GM12878 (cell line): ENCODE data around the gene RRP1B. TPM values are rescaled to one million over a fixed set of nuclear protein-coding genes. Genes with fewer than 3 reads are reported as not detected.

Experiments used
- ATAC-seq: fragments of 200-7000 bp; cut with Tn5 transposase; 3 replicates; pipeline ENCODE4 v1.9.1; 2020; ENCODE audit warnings: mild to moderate bottlenecking, moderate library complexity
- BruUV-seq: library from RNA; stranded (reverse); fragments of 400-500 nt; replicated peaks from 2 replicates; lab custom pipeline; 2021; lab: Mats Ljungman, UMichigan
- CTCF ChIA-PET: fragments of 300-600 bp; sonication (Branson Sonifier 250); formaldehyde crosslinking; extraction: SDS; loops from one replicate; lab custom pipeline; 2021; ENCODE audit warnings: inconsistent platforms; lab: Yijun Ruan, JAX
- POLR2A ChIA-PET: fragments of 350-600 bp; formaldehyde crosslinking; extraction: SDS; loops from one replicate; lab custom pipeline; 2021; ENCODE audit warnings: inconsistent platforms; lab: Charles Lee
- RAD21 ChIA-PET: fragments of 300-600 bp; sonication (Branson Sonifier 250); formaldehyde crosslinking; loops from one replicate; lab custom pipeline; 2023; ENCODE audit warnings: antibody characterized with exemption; ENCODE audit not compliant: unreplicated experiment; lab: Charles Lee
- SMC1A ChIA-PET: fragments of 300-600 bp; sonication (Branson Sonifier 250); formaldehyde crosslinking; loops from one replicate; lab custom pipeline; 2023; ENCODE audit not compliant: unreplicated experiment, uncharacterized antibody; lab: Charles Lee
- DNase-seq: peaks from one replicate; pipeline ENCODE4 v3.0.0-alpha.2; 2011; ENCODE audit warnings: low read depth, low spot score
- FAIRE-seq: peaks from 3 replicates; lab custom pipeline; 2011; peaks lifted over from hg19 to GRCh38; lab: Jason Lieb, UNC
- H2AFZ ChIP-seq: 2 replicates; pipeline ENCODE4 v1.6.0; 2011; ENCODE audit warnings: low read depth, low read length, control low read depth; ENCODE audit not compliant: control insufficient read depth
- H3K27ac ChIP-seq: 2 replicates; pipeline ENCODE4 v1.5.1; 2011; ENCODE audit warnings: control low read depth; ENCODE audit not compliant: control insufficient read depth, insufficient read depth
- H3K27me3 ChIP-seq, 2 experiments: replicated peaks in 1 of 2; 2 replicates each; pipeline versions ENCODE4 v1.6.0 to v1.6.1; 2011; ENCODE audit warnings: low read length in 1 of 2; ENCODE audit not compliant: control insufficient read depth in 2 of 2, insufficient read depth in 2 of 2
- H3K36me3 ChIP-seq, 2 experiments: 2 replicates each; pipeline ENCODE4 v1.5.1; 2011; ENCODE audit warnings: low read length in 1 of 2; ENCODE audit not compliant: control insufficient read depth in 2 of 2, insufficient read depth in 2 of 2
- H3K4me1 ChIP-seq: 2 replicates; pipeline ENCODE4 v1.6.1; 2011; ENCODE audit warnings: mild to moderate bottlenecking, low read length, moderate library complexity, mixed read lengths; ENCODE audit not compliant: control insufficient read depth, insufficient read depth
- H3K4me2 ChIP-seq: 2 replicates; pipeline ENCODE4 v1.6.0; 2011; ENCODE audit warnings: control low read depth; ENCODE audit not compliant: control insufficient read depth, insufficient read depth
- H3K4me3 ChIP-seq: fragments of 200-600 bp; sonication (generic); 2 replicates; pipeline ENCODE4 v1.5.1; 2016
- H3K79me2 ChIP-seq: 2 replicates; pipeline ENCODE4 v1.6.0; 2011; ENCODE audit warnings: low read length; ENCODE audit not compliant: control insufficient read depth, insufficient read depth
- H3K9ac ChIP-seq: 2 replicates; pipeline ENCODE4 v1.8.0; 2011; ENCODE audit warnings: low read length, control low read depth, mixed read lengths; ENCODE audit not compliant: control insufficient read depth, insufficient read depth
- H3K9me3 ChIP-seq: replicated peaks from 3 replicates; pipeline ENCODE4 v1.5.1; 2011; ENCODE audit warnings: mild to moderate bottlenecking, low read length; ENCODE audit not compliant: control insufficient read depth, insufficient read depth
- H4K20me1 ChIP-seq: 2 replicates; pipeline ENCODE4 v1.6.0; 2011; ENCODE audit not compliant: control insufficient read depth, insufficient read depth
- BACH1 ChIP-seq: fragments of 450-650 bp; IDR thresholded peaks from 2 replicates; pipeline ENCODE4 v1.6.1; 2017; ENCODE audit warnings: mild to moderate bottlenecking, borderline replicate concordance
- MTA2 ChIP-seq: fragments of 450-650 bp; IDR thresholded peaks from 2 replicates; pipeline ENCODE4 v1.6.1; 2016; ENCODE audit warnings: low read depth, mild to moderate bottlenecking, moderate library complexity
- POLR2A ChIP-seq: IDR thresholded peaks from 2 replicates; pipeline ENCODE4 v1.6.1; 2011; ENCODE audit warnings: low read depth, mild to moderate bottlenecking, low read length
- WGBS: methylation state at CpG from one replicate; pipeline ENCODE4 v1.1.6; 2016; ENCODE audit warnings: low lambda C conversion rate; ENCODE audit not compliant: insufficient replicate concordance, insufficient coverage; ENCODE audit errors: missing lambda C conversion rate; 5-methylcytosine and 5-hydroxymethylcytosine counted together
- in situ Hi-C: fragments of 300-500 bp; cut with MboI; formaldehyde crosslinking; loops from 9 replicates; pipeline ENCODE4 v1.14.3; 2018; ENCODE audit warnings: mixed read lengths
- intact Hi-C: fragments of 100-400 bp; cut with micrococcal nuclease; formaldehyde crosslinking; loops from one replicate; pipeline ENCODE4 v1.14.2; 2022; ENCODE audit not compliant: unreplicated experiment
- polyA plus RNA-seq, 11 experiments: library from polyadenylated mRNA; depleted of rRNA in 4 of 11; unstranded in 6 of 11; stranded (reverse) in 5 of 11; fragments of >200 nt; fragmentation: Nextera tagmentation in 4 of 11; fragmentation: Illumina TruSeq in 1 of 11; extraction: Ambion mirVana in 4 of 11; extraction: Trizol in 1 of 11; gene quantifications; 1 replicate in 1 of 11; 2 replicates in 10 of 11; pipeline versions ENCODE4 v1.2.1 to v1.2.3, GENCODE V29; 2011 to 2016; ENCODE audit warnings: inconsistent platforms in 2 of 11, missing spikeins in 2 of 11, low read depth in 1 of 11
- total RNA-seq, 4 experiments: library from RNA; depleted of rRNA in 3 of 4; stranded (reverse); fragments of >200 nt in 3 of 4; fragmentation: Illumina TruSeq in 1 of 4; extraction: Trizol in 1 of 4; gene quantifications; 2 replicates each; pipeline versions ENCODE4 v1.2.1 to v1.2.3, GENCODE V29; 2013 to 2021

RRP1B gene
- total and polyA plus RNA-seq, 10 of the 15 experiments (the other 5 are each of a cell fraction or from before 2014, with no cell fraction given): 8.1 to 57.4 (median 38.1) TPM

DNA sequence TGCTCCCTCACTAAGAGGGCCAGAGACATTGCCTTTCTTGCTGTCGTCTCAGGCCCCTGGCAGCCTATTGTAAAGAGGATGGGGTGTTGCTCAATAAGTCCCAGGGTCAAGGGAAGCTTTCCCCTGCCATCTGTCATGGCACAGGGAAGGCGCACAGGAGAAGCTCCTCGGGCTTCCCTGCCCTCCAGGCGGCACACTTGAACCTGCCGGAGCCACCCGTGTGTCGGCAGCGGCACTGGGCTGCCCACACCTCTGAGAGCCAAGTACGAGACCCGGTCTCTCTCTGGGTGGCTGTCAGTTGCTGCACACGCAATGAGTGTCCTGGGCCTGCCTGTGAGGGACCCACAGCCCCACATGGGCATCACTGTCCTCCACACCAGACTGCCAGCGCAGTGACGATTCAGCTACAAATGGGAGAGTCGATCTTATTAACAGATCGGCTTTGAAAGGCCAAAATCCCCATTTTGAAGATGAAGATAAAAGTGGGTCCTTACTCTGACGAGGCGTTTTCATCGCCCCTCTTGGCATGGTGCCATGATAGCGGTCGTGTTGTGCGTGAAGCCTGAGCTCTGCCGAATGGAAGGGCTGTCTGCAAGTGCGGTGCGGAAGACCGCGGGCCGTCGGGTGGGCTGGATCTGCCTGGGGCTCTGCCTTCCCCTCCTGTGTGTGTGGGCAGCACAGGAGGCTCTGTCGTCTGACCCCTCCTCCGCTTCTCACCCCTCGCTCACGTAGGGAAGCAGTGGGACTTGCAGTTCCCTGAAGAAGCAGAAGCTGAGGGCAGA is 30.4 kb downstream of the RRP1B start:
- Histone ChIP-seq H3K36me3 (peaks cover 29 to 59% of the 10 kb centered on the region in 2 experiments), H3K4me2 (no peak overlapping the region), H2AFZ (no peak overlapping the region), H3K9me3 (no peaks in the 10 kb centered on the region), H3K27ac (no peak overlapping the region), H3K4me1 (no peaks in the 10 kb centered on the region), H3K9ac (no peak overlapping the region), H3K79me2 (no peaks in the 10 kb centered on the region), H3K4me3 (no peak overlapping the region)
- ChIA-PET POLR2A (no interaction called here), CTCF (interaction anchor here (1.4 kb wide), 1 partner anchor 11 kb away, joined by 3 read pairs; no protein-coding TSS in a partner anchor), RAD21 (no interaction called here)
- intact Hi-C loops (no loop called here), in situ Hi-C loops (loop anchor here (25.0 kb wide), 1 partner anchor 1477 kb away; the partner anchor contains the start of gene ABCG1)
- DNase-seq: no peak
- no peak for FAIRE-seq
- TF ChIP-seq MTA2 (no peak), POLR2A (peak; percentile 47)
- TF ChIP-seq, all 136 proteins: peak for 1
- no TSS peak for BruUV-seq
- no peaks in the 10 kb centered on the region for H3K27me3 ChIP-seq
- peaks cover 2% of the 10 kb centered on the region; the same call in 1 of the 2 replicates for H4K20me1 ChIP-seq
- no peak for ATAC-seq
- 97% methylated on average over 32 of the region's 32 CpGs for WGBS
- SMC1A ChIA-PET: no interaction called here

DNA sequence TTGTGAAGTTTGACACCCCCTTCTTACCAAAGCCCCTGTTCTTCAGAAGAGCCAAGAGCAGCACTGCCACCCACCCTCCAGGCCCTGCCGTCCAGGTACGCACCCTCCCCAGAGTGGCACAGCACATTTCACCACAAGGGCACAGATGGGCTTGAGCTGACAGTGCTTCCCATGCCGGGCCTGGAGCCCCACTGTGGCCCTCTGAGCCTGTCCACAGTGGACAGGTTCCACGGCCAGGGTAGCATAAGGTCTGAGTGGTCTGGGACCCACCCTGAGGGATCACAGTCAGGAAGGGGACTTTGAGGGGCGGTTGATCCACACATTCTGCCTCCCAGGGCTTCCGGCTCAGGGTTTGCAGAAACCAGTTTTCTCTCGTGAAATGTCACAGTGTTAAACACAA is 31.0 kb downstream of the RRP1B start:
- no peak overlapping the region for H3K4me2 ChIP-seq
- BruUV-seq: no TSS peak
- in situ Hi-C loops: loop anchor here (25.0 kb wide), 1 partner anchor 1478 kb away; the partner anchor contains the start of gene ABCG1
- H3K9ac ChIP-seq: no peak overlapping the region
- FAIRE-seq (no peak), ATAC-seq (no peak), DNase-seq (no peak)
- ChIA-PET RAD21 (no interaction called here), SMC1A (no interaction called here), CTCF (interaction anchor here (1.4 kb wide), 1 partner anchor 11 kb away, joined by 3 read pairs; no protein-coding TSS in a partner anchor), POLR2A (no interaction called here)
- peaks cover 2% of the 10 kb centered on the region; the same call in 1 of the 2 replicates for H4K20me1 ChIP-seq
- TF ChIP-seq BACH1 (no peak), POLR2A (peak; percentile 29; the same call in 1 of the 2 replicates)
- no peaks in the 10 kb centered on the region for H3K79me2 ChIP-seq
- WGBS: 85% methylated on average over 7 of the region's 7 CpGs
- H3K36me3 ChIP-seq: peaks cover 23 to 55% of the 10 kb centered on the region in 2 experiments
- no peaks in the 10 kb centered on the region for H3K27me3 ChIP-seq
- no peak overlapping the region for H3K27ac ChIP-seq
- no peaks in the 10 kb centered on the region for H3K4me1 ChIP-seq
- no peak overlapping the region for H3K4me3 ChIP-seq
- intact Hi-C loops: no loop called here
- no peaks in the 10 kb centered on the region for H3K9me3 ChIP-seq
- no peak overlapping the region for H2AFZ ChIP-seq
